HCT116 (cell line): ENCODE data around the gene ST14. TPM values are rescaled to one million over a fixed set of nuclear protein-coding genes. Genes with fewer than 3 reads are reported as not detected.

Source experiments
- ATAC-seq: fragments of 200-7000 bp; cut with Tn5 transposase; 2 replicates; pipeline ENCODE4 v1.9.1; 2020; ENCODE audit warnings: mild to moderate bottlenecking, moderate library complexity
- BruUV-seq: library from RNA; stranded (reverse); fragments of 400-500 nt; replicated peaks from 2 replicates; lab custom pipeline; 2021; lab: Mats Ljungman, UMichigan
- CTCF ChIA-PET: fragments of 300-600 bp; sonication (Branson Sonifier 250); formaldehyde crosslinking; loops from one replicate; lab custom pipeline; 2021; ENCODE audit warnings: antibody characterized with exemption; lab: Charles Lee
- POLR2A ChIA-PET: fragments of 300-600, 350-600 bp; sonication (Branson Sonifier 250); formaldehyde crosslinking; loops from one replicate; lab custom pipeline; 2021; ENCODE audit warnings: antibody characterized with exemption; lab: Charles Lee
- RAD21 ChIA-PET, 2 experiments: fragments of 300-600 bp; sonication (Branson Sonifier 250); formaldehyde crosslinking; loops; one replicate each; lab custom pipeline; 2023; ENCODE audit warnings: low total read pairs in 2 of 2; ENCODE audit not compliant: uncharacterized antibody in 2 of 2, unreplicated experiment in 2 of 2, low non-redundant PET in 1 of 2; lab: Charles Lee
- DNase-seq: peaks from one replicate; pipeline ENCODE4 v3.0.0-alpha.2; 2010; ENCODE audit warnings: low read depth, low spot score
- H2AFZ ChIP-seq: fragments of 200-600 bp; shearing (Covaris generic), sonication (generic); 2 replicates; pipeline ENCODE4 v1.6.1; 2017; ENCODE audit warnings: low read depth, mixed run types, mixed read lengths, antibody characterized with exemption, low read length; ENCODE audit not compliant: poor library complexity, severe bottlenecking
- H3K27ac ChIP-seq: 2 replicates; pipeline ENCODE4 v1.5.1; 2012; ENCODE audit warnings: low read depth, low read length
- H3K27me3 ChIP-seq: fragments of 200-600 bp; sonication (generic); 2 replicates; pipeline ENCODE4 v1.6.1; 2016; ENCODE audit warnings: mixed run types, low read length, mixed read lengths; ENCODE audit not compliant: insufficient read depth
- H3K36me3 ChIP-seq, 2 experiments: fragments of 200-500 bp in 1 of 2; fragments of 200-600 bp in 1 of 2; sonication (Bioruptor generic) in 1 of 2; sonication (generic) in 1 of 2; 2 replicates each; pipeline versions ENCODE4 v1.5.1 to v1.6.1; 2014 to 2016; ENCODE audit warnings: low read length in 2 of 2, inconsistent platforms in 1 of 2, mixed read lengths in 1 of 2, mixed run types in 1 of 2; ENCODE audit not compliant: insufficient read depth in 2 of 2, control insufficient read depth in 1 of 2
- H3K4me1 ChIP-seq, 2 experiments: fragments of 200-600 bp in 1 of 2; sonication (generic) in 1 of 2; 2 replicates each; pipeline versions ENCODE4 v1.5.1 to v1.6.1; 2012 to 2017; ENCODE audit warnings: low read length in 2 of 2, inconsistent platforms in 1 of 2, mild to moderate bottlenecking in 1 of 2, mixed read lengths in 1 of 2, mixed run types in 1 of 2, moderate library complexity in 1 of 2; ENCODE audit not compliant: insufficient read depth in 2 of 2, control insufficient read depth in 1 of 2
- H3K4me2 ChIP-seq: fragments of 200-600 bp; sonication (generic); 2 replicates; pipeline ENCODE4 v1.6.1; 2017; ENCODE audit warnings: mixed run types, low read length, mixed read lengths
- H3K4me3 ChIP-seq, 2 experiments: fragments of 200-600 bp in 1 of 2; sonication (generic) in 1 of 2; replicated peaks in 1 of 2; 2 replicates each; pipeline ENCODE4 v1.5.1; 2011 to 2016; ENCODE audit warnings: low read length in 2 of 2, control low read depth in 1 of 2, low read depth in 1 of 2, mild to moderate bottlenecking in 1 of 2, mixed read lengths in 1 of 2, mixed run types in 1 of 2
- H3K79me2 ChIP-seq: fragments of 200-600 bp; sonication (generic); 2 replicates; pipeline ENCODE4 v1.6.1; 2017; ENCODE audit warnings: mild to moderate bottlenecking, mixed run types, low read length, moderate library complexity, mixed read lengths; ENCODE audit not compliant: insufficient read depth
- H3K9ac ChIP-seq: fragments of 200-600 bp; sonication (generic); 2 replicates; pipeline ENCODE4 v1.6.1; 2016; ENCODE audit warnings: low read length, mixed read lengths
- H3K9me2 ChIP-seq: fragments of 200-600 bp; sonication (generic), shearing (Covaris generic); 2 replicates; pipeline ENCODE4 v1.6.1; 2017; ENCODE audit warnings: mixed run types, mild to moderate bottlenecking, moderate library complexity; ENCODE audit not compliant: insufficient read depth
- H3K9me3 ChIP-seq, 2 experiments: fragments of 200-500 bp in 1 of 2; fragments of 200-600 bp in 1 of 2; sonication (Bioruptor generic) in 1 of 2; sonication (generic) in 1 of 2; 2 replicates each; pipeline ENCODE4 v1.6.1; 2014 to 2017; ENCODE audit warnings: low read length in 2 of 2, mixed read lengths in 2 of 2, inconsistent platforms in 1 of 2, low read depth in 1 of 2, mild to moderate bottlenecking in 1 of 2, mixed run types in 1 of 2, moderate library complexity in 1 of 2; ENCODE audit not compliant: control insufficient read depth in 1 of 2, insufficient read depth in 1 of 2
- H4K20me1 ChIP-seq: fragments of 200-600 bp; sonication (generic), shearing (Covaris generic); 2 replicates; pipeline ENCODE4 v1.6.1; 2017; ENCODE audit warnings: mixed run types, mild to moderate bottlenecking, moderate library complexity; ENCODE audit not compliant: insufficient read depth
- CBX3 ChIP-seq: IDR thresholded peaks from 2 replicates; pipeline ENCODE4 v1.6.1; 2012; ENCODE audit warnings: low read depth
- CEBPB ChIP-seq: IDR thresholded peaks from 2 replicates; pipeline ENCODE4 v1.6.1; 2012; ENCODE audit warnings: low read depth
- EGR1 ChIP-seq: IDR thresholded peaks from 2 replicates; pipeline ENCODE4 v1.6.1; 2012; ENCODE audit warnings: low read depth
- EZH2 ChIP-seq: fragments of 200-600 bp; sonication (generic); IDR thresholded peaks from 2 replicates; pipeline ENCODE4 v1.6.1; 2017; ENCODE audit warnings: antibody characterized with exemption, mixed run types
- EZH2phosphoT487 ChIP-seq: fragments of 200-600 bp; IDR thresholded peaks from 2 replicates; pipeline ENCODE4 v1.6.1; 2018; ENCODE audit warnings: antibody characterized with exemption, borderline replicate concordance
- FOSL1 ChIP-seq: IDR thresholded peaks from 2 replicates; pipeline ENCODE4 v1.6.1; 2012; ENCODE audit warnings: low read depth
- JUND ChIP-seq: IDR thresholded peaks from 2 replicates; pipeline ENCODE4 v1.6.1; 2012
- MAX ChIP-seq: IDR thresholded peaks from 2 replicates; pipeline ENCODE4 v1.6.1; 2012
- POLR2A ChIP-seq: IDR thresholded peaks from 2 replicates; pipeline ENCODE4 v1.7.0; 2011; ENCODE audit warnings: borderline replicate concordance; ENCODE audit not compliant: insufficient read depth, insufficient read length; ENCODE audit errors: extremely low read depth
- POLR2AphosphoS5 ChIP-seq: IDR thresholded peaks from 2 replicates; pipeline ENCODE4 v1.6.1; 2011; ENCODE audit warnings: mild to moderate bottlenecking, low read depth, low read length, moderate library complexity
- RAD21 ChIP-seq: IDR thresholded peaks from 2 replicates; pipeline ENCODE4 v1.6.1; 2012; ENCODE audit warnings: low read depth, mild to moderate bottlenecking
- SIN3A ChIP-seq: IDR thresholded peaks from 2 replicates; pipeline ENCODE4 v1.6.1; 2012; ENCODE audit warnings: low read depth
- SRF ChIP-seq: IDR thresholded peaks from 2 replicates; pipeline ENCODE4 v1.6.1; 2012; ENCODE audit warnings: low read depth
- TCF7L2 ChIP-seq: IDR thresholded peaks from 2 replicates; pipeline ENCODE4 v1.7.0; 2011; ENCODE audit warnings: borderline replicate concordance, inconsistent platforms; ENCODE audit not compliant: insufficient read depth, insufficient read length; ENCODE audit errors: extremely low read depth
- YY1 ChIP-seq: IDR thresholded peaks from 2 replicates; pipeline ENCODE4 v1.6.1; 2011; ENCODE audit warnings: low read length, low read depth, moderate library complexity, mild to moderate bottlenecking; ENCODE audit not compliant: insufficient replicate concordance; ENCODE audit errors: extremely low read depth
- ZFX ChIP-seq: fragments of 450-650 bp; IDR thresholded peaks from 2 replicates; pipeline ENCODE4 v1.6.1; 2017
- ZNF274 ChIP-seq: fragments of 200-500 bp; sonication (Bioruptor generic); IDR thresholded peaks from 2 replicates; pipeline ENCODE4 v1.6.1; 2014; ENCODE audit warnings: mild to moderate bottlenecking, low read depth, low read length, inconsistent platforms
- intact Hi-C: fragments of 100-400 bp; cut with micrococcal nuclease; formaldehyde crosslinking; loops from 2 replicates; pipeline ENCODE4 v1.10.0; 2022
- total RNA-seq: library from RNA; stranded (reverse); gene quantifications from one replicate; pipeline ENCODE4 v1.2.1, GENCODE V29; 2021; ENCODE audit not compliant: unreplicated experiment
- TF ChIP-seq, protein P1 (sequence below): IDR thresholded peaks from 2 replicates; pipeline ENCODE4 v1.6.1; 2012
- TF ChIP-seq, protein P2 (sequence below): IDR thresholded peaks from 2 replicates; pipeline ENCODE4 v1.6.1; 2012; ENCODE audit warnings: low read depth
- TF ChIP-seq, protein P3 (sequence below): IDR thresholded peaks from 2 replicates; pipeline ENCODE4 v1.6.1; 2011; ENCODE audit warnings: mild to moderate bottlenecking, low read length, moderate library complexity; ENCODE audit not compliant: insufficient replicate concordance; ENCODE audit errors: extremely low read depth

Gene ST14
- total RNA-seq, 1 experiment from 2014 or later, result 107 TPM

DNA sequence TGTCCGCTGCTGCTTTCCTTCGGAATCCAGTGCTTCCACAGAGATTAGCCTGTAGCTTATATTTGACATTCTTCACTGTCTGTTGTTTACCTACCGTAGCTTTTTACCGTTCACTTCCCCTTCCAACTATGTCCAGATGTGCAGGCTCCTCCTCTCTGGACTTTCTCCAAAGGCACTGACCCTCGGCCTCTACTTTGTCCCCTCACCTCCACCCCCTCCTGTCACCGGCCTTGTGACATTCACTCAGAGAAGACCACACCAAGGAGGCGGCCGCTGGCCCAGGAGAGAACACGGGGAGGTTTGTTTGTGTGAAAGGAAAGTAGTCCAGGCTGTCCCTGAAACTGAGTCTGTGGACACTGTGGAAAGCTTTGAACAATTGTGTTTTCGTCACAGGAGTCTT is 15.4 kb upstream of the ST14 start:
- Histone ChIP-seq H3K9me2 (no peaks in the 10 kb centered on the region), H3K79me2 (no peaks in the 10 kb centered on the region), H3K9me3 (no peaks in the 10 kb centered on the region), H3K27me3 (no peaks in the 10 kb centered on the region), H3K36me3 (peaks cover 7 to 20% of the 10 kb centered on the region in 2 experiments; a peak in 2 of 4 replicates), H3K9ac (no peak overlapping the region), H2AFZ (no peak overlapping the region), H3K4me3 (no peak overlapping the region), H3K4me1 (peaks cover 31 to 41% of the 10 kb centered on the region in 2 experiments), H3K27ac (no peak overlapping the region), H4K20me1 (peaks cover 6% of the 10 kb centered on the region; the same call in 1 of the 2 replicates), H3K4me2 (no peak overlapping the region)
- ATAC-seq, result no peak
- no peak for DNase-seq
- RAD21 ChIA-PET, result no interaction called here
- TF ChIP-seq MAX (no peak), ZFX (no peak), EZH2 (no peak), POLR2AphosphoS5 (no peak), SRF (no peak), CBX3 (no peak), EGR1 (no peak), JUND (no peak), YY1 (no peak), ZNF274 (no peak), RAD21 (no peak), SIN3A (no peak), FOSL1 (no peak), POLR2A (no peak), EZH2phosphoT487 (no peak), TCF7L2 (no peak), CEBPB (no peak)
- TF ChIP-seq, protein P1, sequence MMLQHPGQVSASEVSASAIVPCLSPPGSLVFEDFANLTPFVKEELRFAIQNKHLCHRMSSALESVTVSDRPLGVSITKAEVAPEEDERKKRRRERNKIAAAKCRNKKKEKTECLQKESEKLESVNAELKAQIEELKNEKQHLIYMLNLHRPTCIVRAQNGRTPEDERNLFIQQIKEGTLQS, result no peak
- TF ChIP-seq, protein P2, sequence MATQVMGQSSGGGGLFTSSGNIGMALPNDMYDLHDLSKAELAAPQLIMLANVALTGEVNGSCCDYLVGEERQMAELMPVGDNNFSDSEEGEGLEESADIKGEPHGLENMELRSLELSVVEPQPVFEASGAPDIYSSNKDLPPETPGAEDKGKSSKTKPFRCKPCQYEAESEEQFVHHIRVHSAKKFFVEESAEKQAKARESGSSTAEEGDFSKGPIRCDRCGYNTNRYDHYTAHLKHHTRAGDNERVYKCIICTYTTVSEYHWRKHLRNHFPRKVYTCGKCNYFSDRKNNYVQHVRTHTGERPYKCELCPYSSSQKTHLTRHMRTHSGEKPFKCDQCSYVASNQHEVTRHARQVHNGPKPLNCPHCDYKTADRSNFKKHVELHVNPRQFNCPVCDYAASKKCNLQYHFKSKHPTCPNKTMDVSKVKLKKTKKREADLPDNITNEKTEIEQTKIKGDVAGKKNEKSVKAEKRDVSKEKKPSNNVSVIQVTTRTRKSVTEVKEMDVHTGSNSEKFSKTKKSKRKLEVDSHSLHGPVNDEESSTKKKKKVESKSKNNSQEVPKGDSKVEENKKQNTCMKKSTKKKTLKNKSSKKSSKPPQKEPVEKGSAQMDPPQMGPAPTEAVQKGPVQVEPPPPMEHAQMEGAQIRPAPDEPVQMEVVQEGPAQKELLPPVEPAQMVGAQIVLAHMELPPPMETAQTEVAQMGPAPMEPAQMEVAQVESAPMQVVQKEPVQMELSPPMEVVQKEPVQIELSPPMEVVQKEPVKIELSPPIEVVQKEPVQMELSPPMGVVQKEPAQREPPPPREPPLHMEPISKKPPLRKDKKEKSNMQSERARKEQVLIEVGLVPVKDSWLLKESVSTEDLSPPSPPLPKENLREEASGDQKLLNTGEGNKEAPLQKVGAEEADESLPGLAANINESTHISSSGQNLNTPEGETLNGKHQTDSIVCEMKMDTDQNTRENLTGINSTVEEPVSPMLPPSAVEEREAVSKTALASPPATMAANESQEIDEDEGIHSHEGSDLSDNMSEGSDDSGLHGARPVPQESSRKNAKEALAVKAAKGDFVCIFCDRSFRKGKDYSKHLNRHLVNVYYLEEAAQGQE, result no peak
- TF ChIP-seq, protein P3, sequence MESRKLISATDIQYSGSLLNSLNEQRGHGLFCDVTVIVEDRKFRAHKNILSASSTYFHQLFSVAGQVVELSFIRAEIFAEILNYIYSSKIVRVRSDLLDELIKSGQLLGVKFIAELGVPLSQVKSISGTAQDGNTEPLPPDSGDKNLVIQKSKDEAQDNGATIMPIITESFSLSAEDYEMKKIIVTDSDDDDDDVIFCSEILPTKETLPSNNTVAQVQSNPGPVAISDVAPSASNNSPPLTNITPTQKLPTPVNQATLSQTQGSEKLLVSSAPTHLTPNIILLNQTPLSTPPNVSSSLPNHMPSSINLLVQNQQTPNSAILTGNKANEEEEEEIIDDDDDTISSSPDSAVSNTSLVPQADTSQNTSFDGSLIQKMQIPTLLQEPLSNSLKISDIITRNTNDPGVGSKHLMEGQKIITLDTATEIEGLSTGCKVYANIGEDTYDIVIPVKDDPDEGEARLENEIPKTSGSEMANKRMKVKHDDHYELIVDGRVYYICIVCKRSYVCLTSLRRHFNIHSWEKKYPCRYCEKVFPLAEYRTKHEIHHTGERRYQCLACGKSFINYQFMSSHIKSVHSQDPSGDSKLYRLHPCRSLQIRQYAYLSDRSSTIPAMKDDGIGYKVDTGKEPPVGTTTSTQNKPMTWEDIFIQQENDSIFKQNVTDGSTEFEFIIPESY, result no peak
- POLR2A ChIA-PET, result no interaction called here
- intact Hi-C loops, result no loop called here
- CTCF ChIA-PET, result no interaction called here
- BruUV-seq, result no TSS peak
